Amygdala (tissue), 56 donors: ENCODE results near the gene DBT.
A peak's percentile ranks its signal among the peaks of the same experiment; 100 is the strongest.
"Not testable (repeated sequence)": the region's sequence is repeated elsewhere in the genome, so short reads cannot be mapped to it uniquely, and the experiment has no call there.

ENCODE experiments used
- DNase-seq, 56 donors: peaks; one replicate each; lab custom pipeline; 2025; lab: John Stamatoyannopoulos, UW

The DBT gene

GRCh38 chr1:100202703-100203102 is 46.9 kb downstream of the DBT start:
- DNase-seq: not testable (repeated sequence)

- not testable (repeated sequence) for DNase-seq
Measured at GRCh38 chr1:100200060-100200459, 49.6 kb downstream of the DBT start.

DNA sequence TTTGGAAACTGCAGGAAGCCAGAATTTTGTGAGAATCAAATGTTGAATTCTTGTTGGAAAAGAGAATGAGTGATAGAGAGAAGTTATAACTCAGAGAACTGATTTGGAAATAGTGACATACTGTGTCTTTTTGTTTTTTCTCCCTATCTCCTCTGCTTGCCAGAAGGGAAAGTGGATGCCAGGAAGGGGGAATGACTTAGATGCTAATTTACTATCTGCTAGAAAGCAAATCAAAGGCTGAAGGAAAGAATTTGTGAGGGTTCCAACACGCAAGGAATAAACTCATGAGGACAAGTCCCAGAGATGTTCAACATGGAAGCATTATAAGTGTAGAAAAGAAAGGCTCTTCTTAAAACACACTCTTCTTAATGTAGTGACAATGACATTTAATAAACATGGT is 51.0 kb downstream of the DBT start:
- no peak for DNase-seq

DNA sequence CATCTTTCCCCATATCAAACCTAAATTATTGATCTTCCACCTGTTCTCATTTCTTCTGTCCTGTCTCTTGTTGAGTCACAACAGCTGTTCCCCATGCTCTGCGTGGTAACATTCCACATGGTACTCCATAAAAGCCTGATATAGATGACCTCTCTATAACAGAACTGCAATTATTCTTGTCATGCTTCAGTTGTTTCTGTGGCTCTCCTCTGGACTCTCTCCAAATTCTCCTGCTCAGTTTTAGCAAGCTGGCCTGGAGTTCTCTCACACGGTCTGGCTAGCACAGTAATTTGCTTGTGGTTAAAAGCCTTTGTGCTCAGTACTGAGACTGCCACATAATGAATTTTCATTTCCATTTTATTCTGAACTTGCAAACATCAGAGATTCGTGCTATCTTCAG is 61.0 kb downstream of the DBT start:
- DNase-seq: peak in 39 of 56 donors; percentile 1 to 73 (median 20)

GRCh38 chr1:100187912-100188311 is 61.7 kb downstream of the DBT start:
- peak in 16 of 56 donors; percentile 3 to 54 (median 10) for DNase-seq

DNA sequence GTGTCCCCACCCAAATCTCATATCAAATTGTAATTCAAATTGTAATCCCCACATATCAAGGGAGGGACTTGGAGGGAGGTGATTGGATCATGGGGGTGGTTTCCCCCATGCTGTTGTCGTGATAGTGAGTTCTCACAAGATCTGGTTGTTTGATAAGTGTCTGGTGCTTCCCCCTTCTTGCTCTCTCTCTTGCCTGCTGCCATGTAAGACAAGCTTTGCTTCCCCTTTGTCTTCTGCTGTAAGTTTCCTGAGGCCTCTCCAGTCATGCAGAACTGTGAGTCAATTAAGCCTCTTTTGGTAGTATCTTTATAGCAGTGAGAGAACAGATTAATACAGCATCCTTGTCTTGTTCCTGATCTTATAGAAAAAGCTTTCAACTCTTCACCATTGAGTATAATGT is 65.1 kb downstream of the DBT start:
- DNase-seq: no peak

DNA sequence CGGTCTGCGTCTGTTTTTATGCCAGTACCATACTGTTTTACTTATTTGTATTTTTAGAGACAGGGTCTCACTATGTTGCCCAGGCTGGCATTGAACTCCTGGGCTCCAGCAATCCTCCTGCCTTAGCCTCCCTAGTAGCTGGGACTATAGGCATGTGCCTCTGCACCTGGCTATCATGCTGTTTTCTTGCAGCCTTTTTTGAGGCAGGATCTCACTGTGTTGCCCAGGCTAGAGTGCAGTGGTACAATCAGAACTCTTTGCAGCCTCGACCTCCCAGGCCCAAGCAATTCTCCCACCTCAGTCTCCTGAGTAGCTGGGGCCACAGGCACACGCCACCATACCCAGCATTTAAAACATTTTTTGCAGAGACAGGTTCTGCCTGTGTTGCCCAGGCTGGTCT is 66.3 kb downstream of the DBT start:
- no peak for DNase-seq

GRCh38 chr1:100178091-100178490 is 71.5 kb downstream of the DBT start, which contains the start of gene LRRC39:
LRRC39 (minus strand) TSS chr1:100178256; CDS start chr1:100168516, 9,740 bp downstream.
- no peak for DNase-seq

GRCh38 chr1:100177295-100178041 is 72.2 kb downstream of the DBT start:
- DNase-seq: no peak

DNA sequence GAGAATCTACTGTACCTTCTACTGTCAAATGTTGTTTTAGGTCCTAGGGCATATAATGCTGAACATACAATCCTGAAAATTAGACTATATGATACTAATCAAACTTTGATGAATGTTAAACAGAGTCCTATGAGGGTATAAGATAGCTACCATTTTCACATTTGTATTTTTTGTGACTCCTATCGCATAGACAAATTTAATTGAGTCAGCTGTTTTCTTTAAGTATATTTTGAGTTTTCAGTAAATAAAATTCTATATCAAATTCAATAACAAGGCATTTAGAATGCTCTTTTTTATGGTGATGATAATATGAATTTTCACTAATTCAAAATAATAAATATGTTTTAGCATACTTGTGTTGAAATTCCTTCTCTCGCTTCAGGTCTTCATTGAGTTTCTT is 81.6 kb downstream of the DBT start:
- no peak for DNase-seq

DNA sequence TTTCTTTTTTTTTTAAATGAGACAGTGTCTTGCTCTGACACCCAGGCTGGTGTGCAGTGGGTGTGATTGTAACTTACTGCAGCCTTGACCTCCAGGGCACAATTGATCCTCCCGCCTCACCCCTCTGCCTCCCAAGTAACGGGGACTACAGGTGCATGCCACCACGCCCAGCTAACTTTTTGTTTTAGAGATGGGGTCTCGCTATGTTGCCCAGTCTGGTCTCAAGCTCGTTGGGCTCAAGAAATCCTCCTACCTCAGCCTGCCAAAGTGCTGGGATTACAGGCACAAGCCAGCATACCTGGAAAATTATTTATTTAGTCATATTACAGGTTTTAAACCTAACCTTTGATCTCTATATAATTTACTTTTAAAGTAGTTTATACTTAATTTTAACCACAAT is 84.9 kb downstream of the DBT start:
- no peak for DNase-seq

- peak in 1 of 56 donors; percentile 2 for DNase-seq
Measured at GRCh38 chr1:100164216-100164615, 85.4 kb downstream of the DBT start.

- DNase-seq: no peak
Measured at GRCh38 chr1:100162881-100163280, 86.8 kb downstream of the DBT start.

DNA sequence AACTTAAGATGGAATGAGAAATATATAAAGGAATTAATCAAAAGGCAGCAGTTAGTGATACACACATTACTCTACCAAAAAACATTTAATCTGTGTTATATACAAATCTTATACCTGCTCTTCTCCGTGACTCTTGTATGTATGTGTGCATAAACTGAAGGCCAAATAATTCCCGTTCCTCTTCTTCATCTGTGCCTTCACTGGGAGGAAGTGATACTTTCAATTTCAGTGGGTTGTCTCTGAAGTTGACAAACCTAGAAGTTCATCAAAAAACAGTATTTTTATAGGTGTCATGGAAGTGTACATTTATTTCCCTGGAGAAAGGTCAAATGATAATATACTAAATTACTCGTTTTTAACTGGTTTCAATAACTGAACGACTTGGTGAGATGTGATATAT is 97.4 kb downstream of the DBT start:
- DNase-seq: no peak

DNA sequence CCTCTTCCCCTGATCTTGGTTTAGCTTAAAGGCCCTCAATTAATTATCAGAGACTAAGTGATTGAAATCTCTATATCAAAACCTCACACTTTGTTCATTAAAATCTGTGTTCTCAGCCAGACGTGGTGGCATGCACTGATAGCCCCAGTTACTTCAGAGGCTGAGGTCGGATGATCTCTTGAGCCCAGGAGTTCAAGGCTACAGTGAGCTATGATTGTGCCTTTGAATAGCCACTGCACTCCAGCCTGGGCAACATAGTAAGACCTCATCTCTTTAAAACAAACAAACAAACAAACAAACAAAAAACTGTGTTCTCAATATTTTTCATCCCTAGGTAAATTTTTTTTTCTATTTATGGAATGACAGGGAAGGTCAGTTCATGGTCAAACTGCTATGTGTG is 98.0 kb downstream of the DBT start:
- no peak for DNase-seq

DNA sequence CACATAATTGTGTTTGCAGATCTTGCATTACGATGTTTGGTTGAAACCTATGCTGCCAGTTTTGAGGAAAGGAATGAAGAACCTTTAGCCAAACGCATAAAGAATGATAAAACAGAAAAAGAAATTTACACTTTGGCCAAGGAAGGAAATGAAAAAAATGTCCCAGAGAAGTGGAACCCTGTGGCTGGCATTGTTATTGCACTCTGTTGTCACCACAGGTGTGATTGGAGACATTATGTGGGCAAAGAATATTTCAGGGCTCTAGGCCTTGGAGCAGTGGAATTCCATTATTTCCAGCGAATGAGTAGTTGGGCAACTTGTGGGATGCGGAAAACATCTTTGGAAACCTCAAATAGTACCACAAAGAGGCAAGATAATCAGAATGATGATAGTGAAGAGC is 101.8 kb downstream of the DBT start:
- no peak for DNase-seq

DNA sequence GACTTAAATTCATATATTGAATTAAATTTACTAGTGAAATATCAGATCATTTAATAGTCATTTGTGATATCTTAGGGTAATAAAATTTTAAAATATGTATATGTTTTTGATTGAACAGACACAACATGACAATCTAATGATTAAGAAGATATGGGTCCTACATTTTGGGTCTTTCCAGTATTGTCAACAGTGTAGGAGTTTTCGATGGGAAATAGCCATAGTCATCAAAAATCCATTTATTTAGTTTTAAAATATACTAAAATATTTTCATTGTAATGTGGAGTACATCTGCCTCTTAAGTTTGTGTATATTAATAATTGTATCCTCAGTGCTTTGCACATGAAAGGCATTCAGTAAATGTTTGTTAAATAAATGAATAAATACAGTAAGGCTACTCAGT is 102.7 kb downstream of the DBT start:
- no peak for DNase-seq

GRCh38 chr1:100145116-100145515 is 104.5 kb downstream of the DBT start:
- no peak for DNase-seq

GRCh38 chr1:100142343-100142742 is 107.3 kb downstream of the DBT start:
- no peak for DNase-seq

- no peak for DNase-seq
Measured at GRCh38 chr1:100141192-100141591, 108.4 kb downstream of the DBT start.

- no peak for DNase-seq
Measured at GRCh38 chr1:100137602-100138001, 112.0 kb downstream of the DBT start.
